Activated CD8-positive, alpha-beta memory T cell treated with anti-CD3 and anti-CD28 coated beads for 4 hours (primary cell): ENCODE data around the gene NME9.
"Not testable (repeated sequence)": the region's sequence is repeated elsewhere in the genome, so short reads cannot be mapped to it uniquely, and the experiment has no call there.

Source experiments
- DNase-seq, 2 donors: peaks; one replicate each; pipeline ENCODE4 v3.0.0-alpha.2; 2020; ENCODE audit warnings: low read depth in 2 of 2

The NME9 gene, protein sequence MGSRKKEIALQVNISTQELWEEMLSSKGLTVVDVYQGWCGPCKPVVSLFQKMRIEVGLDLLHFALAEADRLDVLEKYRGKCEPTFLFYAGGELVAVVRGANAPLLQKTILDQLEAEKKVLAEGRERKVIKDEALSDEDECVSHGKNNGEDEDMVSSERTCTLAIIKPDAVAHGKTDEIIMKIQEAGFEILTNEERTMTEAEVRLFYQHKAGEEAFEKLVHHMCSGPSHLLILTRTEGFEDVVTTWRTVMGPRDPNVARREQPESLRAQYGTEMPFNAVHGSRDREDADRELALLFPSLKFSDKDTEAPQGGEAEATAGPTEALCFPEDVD

DNA sequence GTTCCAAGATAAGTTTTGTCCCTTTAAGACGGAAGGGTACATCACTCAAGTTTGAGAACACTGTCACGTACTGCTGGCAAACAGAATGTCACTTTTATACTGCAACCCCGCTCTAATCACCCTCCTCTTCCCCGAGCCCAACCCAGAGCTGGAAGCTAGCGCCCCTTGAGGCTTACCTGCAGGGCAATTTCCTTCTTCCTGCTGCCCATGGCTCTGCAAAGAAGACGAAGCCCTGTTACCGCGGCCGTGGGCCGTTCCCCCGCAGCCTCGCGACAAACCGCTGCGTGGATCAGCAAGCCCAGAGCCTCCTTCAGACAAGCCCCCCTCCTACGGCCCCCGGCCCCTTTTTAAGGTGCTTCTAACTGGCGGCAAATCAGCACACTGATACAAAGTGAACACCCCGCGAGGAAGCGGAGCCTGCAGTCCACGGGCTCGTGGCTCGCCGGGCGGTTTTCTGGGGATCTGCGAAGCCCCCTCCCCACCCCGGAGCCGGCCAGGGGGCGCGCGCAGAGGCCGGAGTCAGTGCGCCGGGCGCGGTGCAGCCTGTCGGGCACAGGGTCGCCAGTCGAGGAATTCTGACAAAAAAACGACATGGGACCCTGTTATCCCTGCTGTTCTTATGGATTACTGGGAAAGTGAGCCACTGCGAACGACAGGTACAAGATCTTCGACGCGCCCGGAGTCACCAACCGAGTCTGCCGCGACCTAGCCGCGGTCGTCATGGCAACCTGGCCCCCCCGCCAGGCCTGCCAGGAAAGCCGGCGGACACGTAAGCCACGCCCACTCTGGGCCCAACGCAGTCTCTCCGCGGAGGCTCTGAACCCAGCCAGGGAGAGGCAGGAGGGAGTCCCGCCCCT is at the start of gene NME9:
Gene NME9 (minus strand): TSS at position 725 of the 857 bp plus-strand sequence. CDS start 516 bp downstream, at position 209.
- DNase-seq: peak; percentile 69 to 77

DNA sequence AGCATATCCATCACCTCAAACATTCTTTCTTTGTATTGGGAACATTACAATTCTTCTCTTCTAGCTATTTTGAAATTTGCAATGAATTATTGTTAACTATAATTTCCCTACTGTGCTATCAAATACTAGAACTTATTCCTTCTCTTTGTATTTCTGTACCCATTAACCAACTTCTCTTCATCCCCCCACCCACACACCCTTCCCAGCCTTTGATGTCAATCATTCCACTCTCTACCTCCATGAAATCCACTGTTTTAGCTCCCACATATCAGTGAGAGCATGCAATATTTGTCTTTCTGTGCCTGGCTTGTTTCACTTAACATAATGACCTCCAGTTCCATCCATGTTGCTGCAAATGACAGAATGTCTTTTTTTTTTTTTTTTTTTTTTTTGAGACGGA is 49.3 kb upstream of the NME9 start:
- no peak for DNase-seq

DNA sequence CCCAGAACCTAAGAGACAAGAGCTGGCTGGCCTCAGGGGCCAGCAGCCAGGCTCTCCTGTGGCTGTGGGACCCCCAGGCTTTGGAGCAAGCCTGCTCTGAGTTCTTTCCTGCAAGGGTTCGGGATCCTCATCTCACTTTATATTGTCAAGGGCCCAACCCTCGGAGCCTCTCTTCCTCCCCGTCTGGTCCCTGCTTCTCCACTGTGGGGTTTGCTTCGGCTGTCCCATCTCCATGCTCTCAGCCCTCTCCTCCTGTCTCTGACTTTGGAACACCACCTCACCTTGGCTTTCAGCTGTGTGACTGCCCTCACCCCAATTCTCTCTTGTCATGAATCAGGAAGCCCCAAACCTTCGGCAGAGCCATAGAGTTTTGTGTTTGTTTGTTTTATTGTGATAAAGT is 48.7 kb upstream of the NME9 start:
- no peak for DNase-seq

DNA sequence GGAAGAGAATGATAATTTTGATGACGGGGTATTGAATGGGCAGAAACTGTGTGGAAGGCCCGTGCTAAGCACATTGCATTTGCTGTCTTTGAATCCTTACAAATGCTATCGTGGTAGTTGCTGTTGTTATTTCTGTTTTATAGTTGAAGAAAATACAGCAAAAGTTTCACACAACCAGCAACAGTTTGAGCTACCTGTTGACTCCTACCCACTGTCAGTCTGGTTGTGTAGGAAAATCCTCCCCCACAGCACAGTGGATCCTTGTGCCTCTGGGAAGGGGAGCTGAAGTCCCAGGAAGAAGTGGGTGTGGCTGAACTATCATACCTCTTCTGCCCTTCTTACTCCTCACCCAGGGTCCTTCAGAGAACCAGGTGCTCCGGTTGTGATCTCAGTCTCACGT is 48.2 kb upstream of the NME9 start:
- no peak for DNase-seq

DNA sequence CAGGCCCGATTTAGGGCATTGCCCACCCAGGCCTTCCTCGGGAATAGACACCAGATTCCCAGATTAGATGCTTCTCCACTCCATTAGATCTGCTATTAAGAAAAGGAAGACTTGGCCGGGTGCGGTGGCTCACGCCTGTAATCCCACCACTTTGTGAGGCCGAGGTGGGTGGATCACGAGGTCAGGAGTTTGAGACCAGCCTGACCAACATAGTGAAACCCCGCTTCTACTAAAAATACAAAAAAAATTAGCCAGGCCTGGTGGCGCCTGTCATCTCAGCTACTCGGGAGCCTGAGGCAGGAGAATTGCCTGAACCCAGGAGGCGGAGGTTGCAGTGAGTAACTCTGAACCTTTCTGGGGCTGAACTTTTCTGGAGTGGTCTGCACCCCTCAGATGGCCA is 47.6 kb upstream of the NME9 start:
- not testable (repeated sequence) for DNase-seq

DNA sequence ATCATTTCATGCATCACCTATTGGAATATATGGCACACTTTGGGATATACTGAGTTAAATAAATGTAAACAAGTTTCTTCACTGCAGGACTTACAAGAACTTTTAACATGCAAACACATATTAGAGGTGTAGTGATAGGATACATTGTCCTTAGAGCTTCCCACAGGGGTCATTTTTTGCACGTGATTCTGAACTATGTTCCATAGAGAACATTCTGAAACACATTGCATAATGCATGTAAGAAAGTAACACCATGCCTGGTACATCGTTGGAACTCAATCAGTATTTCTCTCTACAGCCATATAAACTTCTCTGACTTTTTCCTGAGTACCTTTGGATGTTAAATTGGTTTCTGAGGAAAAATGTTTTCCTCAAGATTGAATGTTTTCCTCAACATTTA is 47.0 kb upstream of the NME9 start:
- no peak for DNase-seq

DNA sequence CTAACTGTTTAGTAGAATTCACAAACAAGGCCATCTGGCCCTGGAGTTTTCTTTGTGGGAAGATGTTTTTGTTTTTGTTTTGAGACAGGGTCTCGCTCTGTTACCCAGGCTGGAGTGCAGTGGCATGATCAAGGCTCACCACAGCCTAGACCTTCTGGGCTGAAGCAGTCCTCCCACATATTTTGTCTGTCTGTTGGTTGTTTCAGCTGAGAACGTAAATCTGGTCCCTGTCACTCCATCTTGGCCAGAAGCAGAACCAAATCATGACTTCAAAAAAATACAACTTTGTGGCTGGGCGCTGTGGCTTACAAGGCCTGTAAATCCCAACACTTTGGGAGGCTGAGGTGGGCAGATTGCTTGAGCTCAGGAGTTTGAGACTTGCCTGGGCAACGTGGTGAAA is 45.8 kb upstream of the NME9 start:
- no peak for DNase-seq

DNA sequence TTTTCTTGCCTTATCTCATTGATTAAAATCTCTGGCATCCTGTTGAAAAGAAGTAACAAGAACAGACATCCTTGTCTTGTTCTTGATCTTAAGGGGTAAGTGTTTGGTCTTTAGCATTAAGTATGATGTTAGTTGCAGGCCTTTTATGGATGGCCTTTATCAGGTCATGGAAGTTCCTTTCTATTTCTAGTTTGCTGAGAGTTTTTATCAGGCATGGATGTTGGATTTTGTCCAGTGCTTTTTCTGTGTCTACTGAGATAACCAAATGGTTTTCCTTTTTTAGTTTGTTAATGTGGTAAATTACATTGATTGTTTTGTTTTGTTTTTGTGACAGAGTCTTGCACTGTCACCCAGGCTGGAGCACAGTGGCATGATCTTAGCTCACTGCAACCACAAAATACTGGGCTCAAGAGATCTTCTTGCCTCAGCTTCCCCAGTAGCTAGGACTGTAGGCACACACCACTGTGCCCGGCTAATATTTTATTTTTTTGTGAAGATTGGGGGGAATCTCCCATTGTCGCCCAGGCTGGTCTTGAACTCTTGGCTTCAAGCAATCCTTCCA is 45.0 kb upstream of the NME9 start:
- DNase-seq: no peak

DNA sequence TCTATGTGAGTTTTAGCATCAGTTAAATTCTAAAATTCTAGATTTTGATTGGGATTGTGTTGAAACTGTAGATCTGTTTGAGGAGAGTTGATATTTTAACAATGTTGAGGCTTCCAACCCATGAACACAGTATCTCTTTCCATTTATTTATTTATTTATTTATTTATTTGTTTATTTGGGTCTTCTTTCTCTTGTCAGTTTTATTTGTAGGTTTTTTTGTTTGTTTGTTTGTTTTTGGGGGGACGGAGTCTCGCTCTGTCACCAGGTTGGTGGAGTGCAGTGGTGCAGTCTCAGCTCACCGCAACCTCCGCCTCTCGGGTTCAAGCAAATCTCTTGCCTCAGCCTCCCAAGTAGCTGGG is 44.1 kb upstream of the NME9 start:
- DNase-seq: no peak

DNA sequence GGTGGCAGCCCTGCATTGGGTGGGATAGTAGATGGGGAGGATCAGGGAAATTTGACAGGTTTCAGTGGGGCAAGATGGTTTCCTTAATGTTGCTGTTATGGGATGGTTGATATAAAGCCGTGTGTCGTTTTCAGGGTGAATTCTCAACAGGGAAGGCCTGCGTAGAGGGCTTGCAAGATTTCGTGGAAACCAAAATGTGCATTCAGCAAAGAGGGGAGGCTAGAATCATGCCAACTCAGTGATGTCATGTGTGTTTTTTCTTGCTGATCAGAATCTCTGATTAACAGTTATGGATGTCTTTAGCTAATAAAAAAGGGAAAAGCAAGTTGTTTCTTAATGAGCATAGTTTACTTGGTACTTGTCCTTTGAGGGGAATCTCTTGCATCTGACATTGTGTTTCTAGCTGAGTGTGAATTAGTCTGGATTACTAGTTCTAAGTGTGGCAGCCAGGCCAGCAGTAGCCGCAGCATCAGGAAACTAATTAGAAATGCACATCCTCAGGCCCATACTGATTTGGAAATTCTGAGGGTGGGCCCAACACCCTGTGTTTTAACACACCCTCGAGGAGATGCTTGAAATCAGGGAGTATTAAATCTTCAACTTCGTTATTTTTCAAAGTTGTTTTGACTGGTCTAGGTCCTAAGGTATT is 43.6 kb upstream of the NME9 start:
- no peak for DNase-seq

DNA sequence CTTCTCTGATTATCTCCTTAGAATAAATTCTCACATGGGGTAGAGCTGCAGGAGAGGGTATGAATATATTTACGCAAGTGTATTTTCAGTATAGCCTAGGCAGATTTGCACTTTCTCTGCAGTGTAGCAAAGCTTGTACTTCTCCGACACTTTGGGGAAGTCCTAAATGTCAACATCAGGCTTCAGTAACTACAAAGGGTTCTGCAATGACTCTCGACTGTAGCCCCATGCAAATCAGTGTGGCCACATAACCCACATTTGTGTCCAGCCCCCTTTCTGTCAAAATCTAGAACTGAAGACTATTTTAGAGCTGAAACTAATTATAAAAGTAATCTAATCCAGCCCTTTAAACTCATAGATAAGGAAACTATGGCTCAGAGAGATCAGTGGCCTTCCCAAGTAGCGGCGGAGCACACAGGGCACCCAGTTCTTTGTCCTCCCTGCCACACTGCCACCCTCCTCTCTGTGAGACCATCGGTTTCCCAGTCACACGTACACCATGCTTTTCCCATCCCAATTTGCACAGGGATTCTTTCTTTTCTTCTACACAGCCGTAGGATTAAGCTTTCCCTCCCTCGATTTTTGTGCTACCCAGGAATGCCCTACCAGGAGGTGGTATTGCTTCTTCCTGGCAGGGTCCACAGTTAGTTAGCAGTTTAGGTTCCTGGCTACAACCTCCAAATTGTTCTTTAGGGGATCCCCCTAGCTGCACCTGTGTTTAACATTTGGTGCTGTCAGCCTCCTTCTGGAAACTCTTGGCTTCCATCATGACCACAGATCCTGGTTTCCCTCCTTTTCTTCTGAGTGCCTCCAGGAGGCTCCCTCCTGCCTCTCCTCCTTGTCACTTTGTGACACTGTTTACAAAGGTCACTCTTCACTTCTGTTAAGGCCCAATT is 41.7 kb upstream of the NME9 start:
- DNase-seq: no peak

DNA sequence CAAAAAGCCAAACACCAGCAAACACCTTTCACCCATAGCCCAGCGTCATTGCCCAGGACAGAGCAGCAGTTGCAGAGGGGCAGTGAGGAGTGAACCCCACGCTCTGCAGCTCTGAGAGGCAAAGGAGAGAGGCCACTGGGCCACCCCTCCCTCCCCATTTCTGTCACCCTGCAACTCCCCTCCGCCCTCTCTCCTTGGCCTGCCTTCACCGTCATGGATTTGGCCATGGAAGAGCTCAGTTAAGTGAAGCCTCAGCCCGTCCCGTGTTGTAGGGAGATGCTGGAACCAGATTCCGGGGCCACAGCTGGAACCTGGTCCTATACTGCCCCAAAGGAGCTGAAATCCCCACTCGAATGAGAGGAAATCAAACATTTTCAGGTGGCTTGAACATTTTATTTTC is 40.7 kb upstream of the NME9 start:
- DNase-seq: no peak

DNA sequence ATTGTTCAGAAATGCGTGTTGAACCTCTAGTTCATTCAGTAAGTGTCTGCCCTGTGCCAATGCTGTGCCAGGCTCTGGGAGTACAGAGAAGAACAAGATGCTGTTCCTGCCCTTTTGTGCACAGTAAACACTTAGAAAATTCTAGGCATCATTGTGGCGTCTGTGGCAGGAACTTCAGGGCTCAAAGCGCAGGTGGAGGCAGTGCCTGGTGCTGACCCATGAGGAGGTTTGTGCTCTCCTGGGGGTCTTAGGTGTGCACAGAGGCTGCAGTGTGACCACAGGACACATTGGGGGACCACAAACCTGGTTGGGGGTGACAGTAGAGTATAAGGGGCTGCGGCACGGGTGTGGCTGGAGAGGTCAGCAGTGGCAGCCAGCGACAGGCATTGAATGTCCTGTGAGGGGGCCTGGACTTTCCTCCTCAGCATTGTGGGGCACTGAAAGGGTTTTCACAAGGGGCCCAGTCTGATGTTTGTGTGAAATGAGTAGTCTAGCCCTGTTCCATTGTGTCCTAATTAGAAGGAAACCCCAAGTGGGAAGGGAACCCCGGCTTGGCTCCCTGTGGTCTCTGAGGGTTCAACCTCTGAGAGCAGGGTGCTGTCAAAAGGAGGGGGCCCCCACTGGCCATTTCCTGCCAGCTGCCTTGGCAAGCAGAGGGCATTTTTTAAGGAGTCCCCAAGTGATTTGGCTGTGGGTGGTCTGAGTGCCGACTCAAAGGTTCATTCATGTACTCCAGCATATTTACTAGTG is 39.7 kb upstream of the NME9 start:
- DNase-seq: no peak

DNA sequence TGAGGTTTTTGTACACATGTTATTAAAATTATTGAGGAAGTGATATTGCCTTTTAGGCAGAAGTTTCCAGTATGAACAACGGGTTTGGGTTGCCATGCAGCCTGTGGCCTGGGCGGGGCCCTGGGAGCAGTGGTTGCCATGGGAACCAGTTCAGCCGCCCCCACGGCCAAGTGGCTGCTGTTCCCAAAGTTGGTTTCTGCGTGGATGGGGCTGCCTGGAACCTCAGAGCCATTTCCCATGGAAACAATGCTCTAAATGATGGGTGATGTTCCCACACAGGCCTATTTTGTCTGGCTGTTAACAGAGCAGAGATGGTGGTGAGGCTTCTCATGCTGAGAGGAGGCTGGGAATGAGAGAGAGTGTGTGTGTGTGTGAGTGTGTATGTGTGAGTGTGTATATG is 38.3 kb upstream of the NME9 start:
- no peak for DNase-seq

DNA sequence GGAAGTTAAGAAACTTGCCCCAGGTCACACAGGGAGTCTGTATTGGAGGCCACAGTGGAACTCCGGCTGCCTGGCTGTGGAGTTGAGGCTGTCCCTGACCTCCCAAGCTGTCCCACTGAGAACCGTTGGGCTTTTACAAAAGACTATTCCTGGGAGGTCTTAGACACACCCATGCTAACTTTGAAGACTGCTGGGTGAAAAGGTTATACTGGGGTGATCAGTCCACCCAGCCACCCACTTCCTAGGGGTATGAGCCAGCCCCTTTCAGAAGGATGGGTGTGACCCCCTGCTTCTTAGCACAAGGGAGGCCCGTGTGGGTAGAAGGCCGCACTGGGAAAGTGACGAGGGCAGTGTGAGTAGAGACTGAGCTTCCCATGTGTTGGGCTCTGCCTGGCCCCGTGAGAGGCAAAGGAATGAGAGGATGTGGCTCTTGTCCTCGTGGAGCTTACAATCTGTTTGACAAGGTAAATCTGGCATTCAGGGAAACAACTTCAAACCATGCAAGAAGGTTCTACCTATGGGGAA is 37.7 kb upstream of the NME9 start:
- no peak for DNase-seq

DNA sequence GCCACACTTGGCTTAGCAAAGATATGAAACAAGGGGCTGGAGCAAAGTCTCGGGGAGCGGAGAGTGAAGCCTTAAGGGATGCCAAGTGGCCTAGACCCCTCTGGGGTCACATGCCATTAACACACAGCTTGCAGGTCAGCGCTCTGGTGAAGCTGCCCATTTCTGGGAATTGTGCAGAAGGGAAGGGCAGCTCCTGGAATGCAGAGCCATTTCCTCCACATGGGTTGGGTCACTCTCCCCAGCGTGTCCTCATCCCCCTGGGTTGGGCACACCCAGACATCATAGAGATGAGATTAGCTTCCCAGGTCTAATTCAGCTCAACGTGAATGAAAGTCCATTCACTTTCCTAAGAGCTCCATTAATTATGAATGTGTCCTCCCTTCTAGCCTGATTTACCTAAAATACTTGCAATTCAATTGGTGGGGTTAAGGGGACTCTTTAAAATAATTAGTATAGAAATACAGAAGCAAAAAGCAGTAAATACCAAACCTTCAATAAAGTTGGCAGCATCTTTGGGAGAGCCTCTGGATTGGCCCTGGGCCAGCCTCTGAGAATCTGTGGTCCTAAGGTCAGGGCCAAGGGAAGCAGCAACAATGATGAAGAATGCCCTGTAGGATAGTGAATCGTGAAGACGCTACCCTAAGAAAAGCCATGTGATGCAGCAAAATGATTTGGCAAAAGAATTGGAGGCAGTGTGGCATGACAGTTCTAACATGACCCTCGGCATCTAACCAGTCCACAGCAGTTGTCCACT is 36.5 kb upstream of the NME9 start:
- DNase-seq: no peak

DNA sequence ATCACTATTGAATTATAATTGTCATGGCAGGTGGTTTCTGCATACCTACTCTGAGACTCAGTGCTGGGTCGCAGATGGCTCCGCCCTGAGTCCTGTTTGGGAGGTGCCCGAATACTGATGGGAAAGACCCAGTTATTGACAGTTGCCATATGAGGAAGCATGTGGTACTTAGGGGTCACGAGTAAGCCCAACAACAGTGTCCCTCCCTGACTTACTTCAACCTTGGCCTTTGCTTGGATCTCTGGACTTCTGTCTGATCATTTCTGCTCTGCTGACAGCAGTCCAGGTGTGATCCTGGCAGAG is 35.6 kb upstream of the NME9 start:
- no peak for DNase-seq

DNA sequence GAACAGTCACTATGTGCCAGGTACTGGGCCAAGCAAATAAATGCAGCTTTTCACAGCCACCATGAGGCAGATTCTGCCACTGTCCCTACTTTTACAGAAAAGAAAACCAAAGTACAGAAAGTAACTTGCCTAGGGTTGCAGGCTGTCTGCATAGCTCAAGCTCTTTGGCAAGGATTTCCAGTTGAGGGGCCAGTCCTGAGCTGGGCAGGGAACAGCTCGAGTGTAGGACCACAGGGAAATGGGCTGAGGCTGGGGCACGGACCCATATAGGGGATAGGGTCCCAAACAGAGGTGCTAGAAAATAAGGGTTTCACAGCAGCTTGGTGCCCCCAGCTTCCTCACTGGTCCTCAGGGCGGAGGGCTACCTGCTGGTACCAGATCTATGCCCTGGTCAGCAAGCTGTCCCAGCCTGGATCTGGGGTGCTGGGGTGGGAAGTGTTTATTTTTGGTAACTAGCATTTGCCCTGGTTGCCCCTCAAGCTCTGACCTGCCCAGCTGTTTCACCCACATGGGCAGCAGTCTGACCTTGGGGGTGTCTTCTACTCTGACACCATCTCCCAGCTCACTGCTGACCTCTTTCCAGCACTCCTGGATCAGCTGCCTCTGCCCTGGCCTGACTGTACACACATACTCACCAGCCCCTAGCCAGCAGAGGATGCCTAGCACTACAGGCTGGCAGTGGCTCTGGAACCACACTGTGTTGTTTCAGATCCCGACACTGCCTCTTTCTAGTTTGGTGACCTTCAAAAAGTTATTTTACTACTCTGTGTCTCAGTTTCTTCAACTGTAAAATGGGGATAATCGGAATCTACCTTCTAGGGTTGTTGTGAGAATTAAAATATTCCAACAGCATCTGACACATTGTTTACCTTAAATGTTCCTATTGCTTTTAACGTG is 35.0 kb upstream of the NME9 start:
- no peak for DNase-seq

DNA sequence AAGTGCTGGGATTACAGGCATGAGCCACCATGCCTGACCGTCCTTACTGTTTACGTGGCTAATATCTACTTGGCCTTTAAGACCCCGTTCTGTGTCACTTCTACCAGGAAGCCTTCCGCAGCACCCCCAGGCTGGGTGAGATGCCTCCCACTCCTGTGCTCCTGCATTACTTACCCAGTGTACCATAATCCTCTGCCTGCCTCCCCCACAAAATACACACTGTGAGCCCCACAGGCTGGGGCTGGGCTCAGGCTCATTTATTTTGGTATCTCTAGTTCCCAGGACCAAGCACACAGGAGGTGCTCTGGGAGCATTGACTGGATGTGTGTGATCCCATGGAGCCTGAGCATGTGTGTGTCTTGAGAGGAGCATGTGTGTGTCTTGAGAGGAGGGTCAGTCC is 33.7 kb upstream of the NME9 start:
- no peak for DNase-seq
